NB4 (cell line): ENCODE data around the gene LPP.
"Not testable (repeated sequence)": the region's sequence is repeated elsewhere in the genome, so short reads cannot be mapped to it uniquely, and the experiment has no call there.

Experiments used
- DNase-seq: peaks from one replicate; pipeline ENCODE4 v3.0.0; 2010; ENCODE audit warnings: low read depth
- H3K4me3 ChIP-seq: one replicate; pipeline ENCODE4 v1.5.1; 2011; ENCODE audit warnings: mild to moderate bottlenecking, low read depth, low read length, moderate library complexity
- CTCF ChIP-seq: IDR thresholded peaks from one replicate; pipeline ENCODE4 v1.5.1; 2012; ENCODE audit warnings: low read depth, low read length
- MAX ChIP-seq: IDR thresholded peaks from 2 replicates; pipeline ENCODE4 v1.6.1; 2011; ENCODE audit warnings: low read depth, low read length
- MYC ChIP-seq: IDR thresholded peaks from 2 replicates; pipeline ENCODE4 v1.6.1; 2011; ENCODE audit warnings: low read depth, low read length
- POLR2A ChIP-seq: IDR thresholded peaks from 2 replicates; pipeline ENCODE4 v1.6.1; 2011; ENCODE audit warnings: mild to moderate bottlenecking; ENCODE audit not compliant: insufficient read length; ENCODE audit errors: extremely low read depth

The LPP gene

GRCh38 chr3:188421151-188421821 is 267.3 kb downstream of the LPP start:
- H3K4me3 ChIP-seq = no peak overlapping the region
- TF ChIP-seq MAX (no peak), MYC (no peak), POLR2A (no peak), CTCF (no peak)
- DNase-seq = no peak

- DNase-seq = peak; percentile 47
- H3K4me3 ChIP-seq = no peak overlapping the region
- TF ChIP-seq POLR2A (no peak), MYC (no peak), MAX (no peak)
Measured at GRCh38 chr3:188421836-188422540, 268.0 kb downstream of the LPP start.

- DNase-seq, H3K4me3 ChIP-seq: not testable (repeated sequence)
Measured at GRCh38 chr3:188427981-188428380, 274.0 kb downstream of the LPP start.

- no peak for TF ChIP-seq MAX
- no peak for TF ChIP-seq MYC
- no peak for TF ChIP-seq CTCF
- no peak for TF ChIP-seq POLR2A
- H3K4me3 ChIP-seq = no peak overlapping the region
- DNase-seq = no peak
Measured at GRCh38 chr3:188431040-188431439, 277.1 kb downstream of the LPP start.

- peak; percentile 59 for DNase-seq
- no peak for TF ChIP-seq MYC
- no peak for TF ChIP-seq MAX
- no peak for TF ChIP-seq POLR2A
- TF ChIP-seq CTCF = no peak
- H3K4me3 ChIP-seq = no peak overlapping the region
Measured at GRCh38 chr3:188431553-188431952, 277.6 kb downstream of the LPP start.

- peak; percentile 13 for DNase-seq
- no peak for TF ChIP-seq MYC
- no peak for TF ChIP-seq MAX
- TF ChIP-seq CTCF = no peak
- TF ChIP-seq POLR2A = no peak
- no peak overlapping the region for H3K4me3 ChIP-seq
Measured at GRCh38 chr3:188432802-188433520, 279.0 kb downstream of the LPP start.
